AG09319 (cell line): ENCODE results near the gene PFN2.

Experiments
- DNase-seq: peaks from one replicate; pipeline ENCODE4 v3.0.0-alpha.2; 2010; ENCODE audit warnings: low read depth; ENCODE audit errors: extremely low read depth
- CTCF ChIP-seq: IDR thresholded peaks from 2 replicates; pipeline ENCODE4 v1.5.1; 2011; ENCODE audit warnings: low read depth, mild to moderate bottlenecking, inconsistent platforms, low read length, moderate library complexity

Gene PFN2

GRCh38 chr3:149936812-149937230 lies 33.9 kb downstream of the PFN2 start:
- TF ChIP-seq CTCF = peak; percentile 80
- peak; percentile 18 for DNase-seq

- no peak for TF ChIP-seq CTCF
- DNase-seq = peak; percentile 48
Observed at GRCh38 chr3:149934524-149934923, 36.2 kb downstream of the PFN2 start.

GRCh38 chr3:149933858-149934257 lies 36.8 kb downstream of the PFN2 start:
- DNase-seq = no peak
- TF ChIP-seq CTCF = no peak

- no peak for TF ChIP-seq CTCF
- no peak for DNase-seq
Observed at GRCh38 chr3:149933008-149933407, 37.7 kb downstream of the PFN2 start.

- no peak for DNase-seq
- TF ChIP-seq CTCF = no peak
Observed at GRCh38 chr3:149920119-149920518, 50.6 kb downstream of the PFN2 start.

- no peak for TF ChIP-seq CTCF
- no peak for DNase-seq
Observed at GRCh38 chr3:149919509-149919908, 51.2 kb downstream of the PFN2 start.

GRCh38 chr3:149917124-149917667 lies 53.5 kb downstream of the PFN2 start:
- no peak for TF ChIP-seq CTCF
- no peak for DNase-seq
